Kidney (tissue), 14 donors: Measurements from ENCODE around the gene PHB1. TPM values are rescaled to one million over a fixed set of nuclear protein-coding genes. Genes with fewer than 3 reads are reported as not detected.

Experiments used
- DNase-seq, 5 donors: peaks; one replicate each; pipeline ENCODE4 v3.0.0-alpha.2; 2013 to 2020
- FAIRE-seq: peaks from 2 replicates; lab custom pipeline; 2012; peaks lifted over from hg19 to GRCh38; lab: Jason Lieb, UNC
- H3K27ac ChIP-seq, 2 donors: one replicate each; pipeline ENCODE4 v1.7.0; 2013; ENCODE audit warnings: low read depth in 2 of 2, low read length in 2 of 2, inconsistent platforms in 1 of 2
- H3K27me3 ChIP-seq: one replicate; pipeline ENCODE4 v1.7.1; 2013; ENCODE audit warnings: low read length, inconsistent platforms; ENCODE audit not compliant: control insufficient read depth, insufficient read depth
- H3K36me3 ChIP-seq, 3 donors: one replicate each; pipeline versions ENCODE4 v1.7.0 to v1.7.1; 2013; ENCODE audit warnings: low read length in 3 of 3, control low read depth in 1 of 3, inconsistent platforms in 1 of 3; ENCODE audit not compliant: insufficient read depth in 3 of 3, control insufficient read depth in 2 of 3
- H3K4me1 ChIP-seq, 3 donors: one replicate each; pipeline versions ENCODE4 v1.7.0 to v1.7.1; 2013; ENCODE audit warnings: low read length in 3 of 3, inconsistent platforms in 1 of 3, low read depth in 1 of 3; ENCODE audit not compliant: control insufficient read depth in 2 of 3, insufficient read depth in 2 of 3
- H3K4me3 ChIP-seq, 3 donors: one replicate each; pipeline versions ENCODE4 v1.7.0 to v1.8.1; 2013; ENCODE audit warnings: low read length in 3 of 3, control low read depth in 1 of 3, inconsistent platforms in 1 of 3
- H3K9ac ChIP-seq, 3 donors: one replicate each; pipeline versions ENCODE4 v1.7.0 to v1.7.1; 2013; ENCODE audit warnings: low read length in 3 of 3, control low read depth in 1 of 3, inconsistent platforms in 1 of 3
- H3K9me3 ChIP-seq, 3 donors: one replicate each; pipeline versions ENCODE4 v1.7.0 to v1.7.1; 2013; ENCODE audit warnings: low read length in 3 of 3, control low read depth in 1 of 3, inconsistent platforms in 1 of 3; ENCODE audit not compliant: control insufficient read depth in 2 of 3, insufficient read depth in 1 of 3
- CTCF ChIP-seq: IDR thresholded peaks from 3 replicates; pipeline ENCODE4 v1.5.1; 2012; ENCODE audit warnings: mild to moderate bottlenecking, moderate library complexity, borderline replicate concordance; ENCODE audit not compliant: insufficient read depth; ENCODE audit errors: extremely low read depth
- intact Hi-C: fragments of 100-400 bp; cut with DNase I; formaldehyde crosslinking; loops from one replicate; pipeline ENCODE4 v1.11.1; 2022
- polyA plus RNA-seq: library from polyadenylated mRNA; stranded (reverse); fragments of 350-450 nt; fragmentation: Illumina TruSeq; extraction: RNeasy Lipid Tissue Mini Kit (QIAGEN cat#74804); gene quantifications from one replicate; pipeline ENCODE4 v1.2.3, GENCODE V29; 2014; ENCODE audit warnings: low read depth, low replicate concordance; ENCODE audit not compliant: insufficient read depth
- total RNA-seq: library from RNA; stranded (reverse); fragmentation: NEBNext Ultra II Directional; extraction: Animal tissue kit (Norgen Biotek cat#: 25700); gene quantifications from one replicate; pipeline ENCODE4 v1.2.1, GENCODE V29; 2021
- donor health status: control.
- donor health status: control.
- donor health status: control.
- donor health status: control.
- donor health status: control.
- donor health status: DM: yes; HTN: yes; CAD: no.
- donor health status: Normal renal cell carcinoma (clear cell type).

The PHB1 gene
- total and polyA plus RNA-seq, 2 donors from 2014 or later, result 161 to 469 TPM

DNA sequence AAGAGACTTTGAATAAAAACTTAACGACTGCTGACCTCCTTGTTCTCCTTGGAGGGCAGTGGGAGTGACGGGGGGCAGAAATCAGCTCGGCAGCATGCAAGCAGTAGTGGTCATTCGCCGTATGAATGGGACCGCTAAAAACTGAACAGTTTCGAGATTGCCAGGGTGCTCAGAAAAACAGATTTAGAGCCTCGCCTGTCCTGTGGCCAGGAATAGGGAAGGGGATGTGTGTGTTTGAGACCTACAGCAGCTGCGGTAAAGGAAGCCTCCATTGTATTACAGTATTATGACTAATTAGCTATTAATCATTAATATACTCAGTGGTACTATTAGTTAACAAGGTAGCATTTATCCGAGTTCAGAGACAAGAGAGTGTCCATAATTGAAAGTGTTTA, 52.0 kb downstream of the PHB1 start:
- peak overlapping the region; percentile 30 to 70 (median 65) for H3K9ac ChIP-seq

DNA sequence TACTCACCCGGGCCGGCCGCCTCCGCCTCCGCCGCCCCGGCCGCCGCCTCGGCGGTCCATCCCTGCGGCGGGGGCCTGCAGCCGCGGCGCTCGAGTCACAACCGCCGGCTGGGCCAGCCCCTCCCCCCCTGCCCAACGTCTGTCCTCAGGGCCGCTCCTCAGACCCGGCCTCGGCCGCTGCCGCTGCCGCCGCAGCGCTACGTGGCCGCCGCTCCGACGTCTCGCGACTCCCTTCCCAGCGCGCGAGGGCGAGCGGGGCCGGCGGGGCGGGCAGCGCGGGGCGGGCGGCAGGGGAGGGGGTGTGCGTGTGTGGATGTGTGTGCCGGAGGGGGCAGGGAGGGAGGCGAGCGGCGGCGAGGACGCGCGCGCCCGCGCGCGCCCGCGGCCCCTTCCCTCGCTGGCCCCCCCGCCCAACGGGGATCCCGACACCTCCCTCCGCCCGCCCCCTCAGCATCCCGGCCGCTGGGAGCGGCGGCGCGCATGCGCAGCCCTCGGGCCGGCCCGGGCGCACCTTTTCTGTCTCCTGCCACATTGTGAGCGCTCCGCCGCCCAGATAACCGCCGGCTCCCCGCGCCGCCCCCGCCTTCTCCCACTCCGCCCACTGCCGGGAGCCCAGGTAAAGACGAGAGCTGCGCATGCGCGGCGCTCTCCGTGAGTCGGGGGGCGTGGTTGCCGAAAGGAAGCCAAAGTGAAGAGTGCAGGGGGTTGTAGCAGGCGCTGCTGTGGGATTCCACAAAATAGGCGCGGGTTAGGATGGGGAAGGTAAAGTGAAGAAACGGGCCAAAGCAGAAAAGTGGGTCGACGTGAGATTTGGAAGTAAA, 52.6 kb downstream of the PHB1 start, which contains the start of gene ZNF652:
Gene ZNF652, minus strand, starts transcription at position 349 of the 821 bp plus-strand sequence. CDS start 44,525 bp downstream, outside the sequence.
- H3K36me3 ChIP-seq, result no peaks in the 10 kb centered on the region
- intact Hi-C loops, result no loop called here
- H3K27ac ChIP-seq, result peak within 1 kb of the TSS; percentile 74 to 81
- no peaks in the 10 kb centered on the region for H3K27me3 ChIP-seq
- H3K4me1 ChIP-seq, result peaks cover 7 to 20% (median 19%) of the 10 kb centered on the region in 3 donors
- H3K9ac ChIP-seq, result peak within 1 kb of the TSS; percentile 65 to 76 (median 70)
- DNase-seq, result peak; percentile 97 to 99 (median 98)
- peak within 1 kb of the TSS; percentile 80 to 90 (median 89) for H3K4me3 ChIP-seq
- FAIRE-seq, result no peak
- TF ChIP-seq CTCF, result no peak
- no peaks in the 10 kb centered on the region for H3K9me3 ChIP-seq

More for the DNA sequence above, 52.0 kb downstream of the PHB1 start:
- no peak for FAIRE-seq
- Histone ChIP-seq H3K36me3 (no peaks in the 10 kb centered on the region), H3K9me3 (no peaks in the 10 kb centered on the region), H3K4me1 (peaks cover 7 to 20% (median 19%) of the 10 kb centered on the region in 3 donors), H3K27me3 (no peaks in the 10 kb centered on the region), H3K4me3 (peak overlapping the region; percentile 69 to 75 (median 71)), H3K27ac (peak overlapping the region; percentile 74 to 81)
- TF ChIP-seq CTCF, result no peak
- intact Hi-C loops, result no loop called here
- no peak for DNase-seq

DNA sequence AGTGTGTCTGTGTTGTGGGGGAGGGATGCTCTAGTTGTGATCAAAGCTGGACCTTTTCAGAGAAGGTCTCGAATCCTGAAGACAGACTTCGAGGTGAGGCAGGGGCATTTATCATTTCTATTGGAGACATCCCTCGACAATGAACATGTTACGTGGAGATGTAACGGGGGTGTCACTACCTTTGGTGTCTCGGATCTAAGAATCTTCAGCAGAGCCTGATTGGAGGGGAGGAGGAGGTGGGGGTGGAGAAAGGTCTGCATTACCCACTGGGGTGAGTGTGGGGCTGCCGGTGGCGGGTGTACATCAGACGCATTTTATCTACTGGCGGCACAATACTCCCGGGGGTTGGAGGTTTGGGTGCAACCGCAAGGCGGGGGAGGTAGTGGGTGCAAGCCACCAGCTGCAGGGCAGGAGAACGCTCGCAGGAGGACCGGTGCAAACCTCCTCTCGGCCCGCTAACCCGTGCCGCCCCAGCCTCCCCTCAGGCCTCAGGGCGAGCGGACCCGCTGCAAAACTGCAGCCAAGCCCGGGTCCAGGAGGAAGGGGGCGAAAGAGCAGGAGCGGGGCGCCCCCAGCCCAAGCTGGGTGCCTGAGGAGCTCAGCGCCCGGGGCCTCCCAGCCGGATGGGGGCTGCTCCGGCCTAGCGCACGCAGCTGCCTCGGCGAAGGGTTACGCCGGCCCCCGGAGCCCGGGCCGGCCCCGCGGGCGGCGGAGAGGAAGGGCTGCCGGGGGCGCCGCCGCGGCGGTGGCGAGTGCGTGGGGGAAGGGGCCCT, 53.4 kb downstream of the PHB1 start:
- Histone ChIP-seq H3K36me3 (no peaks in the 10 kb centered on the region), H3K9me3 (no peaks in the 10 kb centered on the region), H3K27me3 (no peaks in the 10 kb centered on the region), H3K9ac (peak overlapping the region; percentile 50 to 76 (median 70)), H3K27ac (peak overlapping the region; percentile 64 to 81), H3K4me3 (peak overlapping the region; percentile 80 to 90 (median 89)), H3K4me1 (peaks cover 7 to 20% (median 19%) of the 10 kb centered on the region in 3 donors)
- FAIRE-seq (no peak), DNase-seq (peak; percentile 34 to 88 (median 66))
- no peak for TF ChIP-seq CTCF
- intact Hi-C loops, result no loop called here
